GM18499 (cell line): ENCODE data around the gene CAMSAP1.

ENCODE experiments used
- ATAC-seq: cut with Tn5 transposase; IDR thresholded peaks from one replicate; pipeline ENCODE4 v1.9.1; 2021; ENCODE audit warnings: moderate number of reproducible peaks; ENCODE audit not compliant: insufficient read depth, unreplicated experiment

The CAMSAP1 gene

DNA sequence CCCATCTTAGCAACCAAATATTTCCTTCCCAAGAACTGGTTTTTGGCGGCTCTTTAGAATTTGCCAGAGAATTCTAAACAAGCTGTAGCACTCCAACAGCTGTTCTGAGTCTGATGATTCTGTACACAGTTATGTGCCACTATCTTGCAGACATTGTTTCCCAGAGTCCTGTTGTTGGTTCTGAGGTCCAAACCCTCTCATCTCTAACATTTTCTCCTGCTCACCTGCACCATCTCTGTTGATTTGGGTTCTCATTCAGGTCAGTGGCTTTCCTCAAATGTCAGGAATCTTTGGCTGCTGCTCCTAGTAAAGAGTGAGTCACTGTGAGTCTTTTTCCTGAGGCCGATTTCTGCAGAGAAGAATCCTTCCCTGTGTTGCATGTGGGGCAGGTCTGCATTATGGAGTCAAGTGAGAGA lies 50.0 kb downstream of the CAMSAP1 start:
- no peak for ATAC-seq

DNA sequence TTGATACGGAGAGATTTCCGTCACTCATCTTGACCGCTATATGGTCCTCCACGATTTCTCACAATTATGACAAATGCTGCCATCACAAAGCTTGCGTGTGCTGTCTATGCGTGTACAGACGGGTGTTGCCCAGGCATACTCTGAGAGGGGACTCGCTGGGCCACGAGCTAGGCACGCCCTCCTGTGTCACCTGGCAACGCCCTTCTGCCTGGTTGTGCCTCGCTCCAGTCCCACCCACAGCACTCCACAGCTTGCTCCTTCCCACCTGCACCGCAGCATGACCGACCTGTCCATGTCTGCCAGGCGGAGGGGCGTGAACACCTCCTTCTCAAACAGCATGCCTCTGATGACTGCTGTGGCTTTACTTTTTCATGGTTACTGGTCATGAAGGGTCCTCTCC lies 55.6 kb downstream of the CAMSAP1 start:
- no peak for ATAC-seq

DNA sequence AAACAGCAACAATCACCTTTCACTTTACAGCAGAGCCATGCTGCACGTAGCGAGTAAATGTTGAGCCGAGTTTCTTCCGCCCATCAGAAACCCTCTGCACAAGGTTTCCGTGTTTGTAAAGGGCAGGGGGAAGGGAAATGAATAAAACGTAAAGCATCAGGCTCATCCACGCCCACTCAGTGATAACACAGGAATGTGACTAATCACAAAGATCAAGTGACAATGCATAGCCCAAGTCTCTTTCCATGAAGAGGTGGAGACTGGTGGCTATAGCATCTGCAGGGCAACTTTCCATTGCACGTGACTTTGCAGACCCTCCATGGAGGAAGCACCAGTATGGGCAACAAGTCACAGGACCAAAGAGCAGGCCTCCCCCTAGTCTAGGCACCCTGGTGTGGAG lies 56.6 kb downstream of the CAMSAP1 start:
- ATAC-seq = no peak

DNA sequence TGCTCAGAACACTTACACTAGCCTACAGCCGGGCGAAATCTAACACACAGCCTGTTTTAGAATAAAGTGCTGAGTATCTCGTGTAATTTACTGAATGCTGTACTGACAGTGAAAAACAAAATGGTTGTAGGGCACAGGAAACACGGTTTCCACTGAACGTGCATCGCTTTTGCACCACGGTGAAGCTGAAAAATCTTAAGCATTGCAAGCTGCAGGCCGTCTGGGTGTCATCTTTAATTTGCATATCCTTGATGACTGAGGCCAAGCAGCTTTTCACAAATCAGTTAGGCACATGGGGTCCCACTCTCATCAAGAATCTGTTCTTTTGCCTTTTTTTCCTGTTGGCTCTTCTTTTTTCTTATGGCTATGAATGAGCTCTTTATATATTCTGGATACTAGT lies 58.2 kb downstream of the CAMSAP1 start:
- ATAC-seq = no peak

DNA sequence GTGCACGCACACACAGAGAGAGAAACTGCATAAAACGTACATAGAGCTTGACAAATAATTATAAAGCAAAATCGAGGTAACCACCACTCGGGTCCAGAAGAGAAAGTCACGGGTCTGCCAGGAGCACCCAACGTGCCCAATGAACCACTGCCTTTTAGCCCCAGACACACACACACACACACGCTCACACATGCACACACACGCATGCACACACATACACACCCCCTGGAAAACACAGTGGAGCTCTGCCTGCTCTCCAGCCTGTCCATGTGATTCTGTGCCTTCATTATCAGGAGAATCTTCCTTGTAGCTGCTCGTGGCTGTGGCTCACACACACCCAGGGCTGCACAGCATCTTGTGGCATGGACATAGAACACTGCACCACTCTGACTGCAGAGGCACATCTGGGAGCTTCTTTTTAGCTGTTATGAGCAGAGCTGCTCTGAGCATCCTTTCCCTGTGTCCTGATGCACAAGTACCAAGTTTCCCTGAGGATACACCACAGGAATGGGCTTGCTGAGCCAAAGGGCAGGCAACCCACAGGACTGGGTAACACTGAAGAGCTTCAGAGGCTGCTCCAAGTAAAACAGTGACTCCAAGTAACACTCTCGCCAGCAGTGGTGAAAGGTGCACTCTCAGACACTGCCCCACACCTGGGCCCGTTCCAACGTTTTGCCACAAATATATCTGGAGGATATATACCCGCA lies 58.9 kb downstream of the CAMSAP1 start:
- no peak for ATAC-seq

DNA sequence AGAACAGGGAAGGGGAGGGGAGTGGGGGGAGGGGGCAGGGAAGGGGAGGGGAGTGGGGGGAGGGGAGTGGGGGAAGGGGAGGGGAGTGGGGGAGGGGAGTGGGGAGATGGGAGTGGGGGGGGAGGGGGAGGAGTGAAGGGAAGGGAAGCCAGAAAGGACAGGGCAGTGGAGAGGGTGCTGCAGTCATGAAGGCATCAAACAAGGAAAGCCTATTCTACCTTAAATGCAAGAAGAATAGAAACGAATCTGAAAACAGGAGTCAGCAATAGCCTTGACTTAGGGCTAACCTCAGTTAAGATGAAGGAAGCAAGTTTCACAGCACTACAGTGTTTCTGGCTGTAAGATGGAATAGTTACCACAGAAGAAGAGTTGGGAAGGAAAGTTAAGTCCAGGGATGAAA lies 59.5 kb downstream of the CAMSAP1 start:
- ATAC-seq = no peak

DNA sequence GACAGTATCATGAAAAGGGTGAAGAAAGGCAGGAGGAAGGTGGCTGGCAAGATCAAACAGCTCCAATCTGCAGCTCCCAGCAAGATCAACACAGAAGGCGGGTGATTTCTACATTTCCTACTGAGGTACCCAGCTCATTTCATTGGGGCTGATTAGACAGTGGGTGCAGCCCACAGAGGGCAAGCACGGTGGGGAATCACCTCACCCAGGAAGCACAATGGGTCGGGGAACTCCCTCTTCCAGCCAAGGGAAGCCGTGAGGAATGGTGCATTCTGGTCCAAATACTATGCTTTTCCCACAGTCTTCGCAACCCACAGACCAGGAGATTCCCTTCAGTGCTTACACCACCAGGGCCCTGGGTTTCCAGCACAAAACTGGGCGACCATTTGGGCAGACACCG lies 66.8 kb downstream of the CAMSAP1 start:
- ATAC-seq = no peak

DNA sequence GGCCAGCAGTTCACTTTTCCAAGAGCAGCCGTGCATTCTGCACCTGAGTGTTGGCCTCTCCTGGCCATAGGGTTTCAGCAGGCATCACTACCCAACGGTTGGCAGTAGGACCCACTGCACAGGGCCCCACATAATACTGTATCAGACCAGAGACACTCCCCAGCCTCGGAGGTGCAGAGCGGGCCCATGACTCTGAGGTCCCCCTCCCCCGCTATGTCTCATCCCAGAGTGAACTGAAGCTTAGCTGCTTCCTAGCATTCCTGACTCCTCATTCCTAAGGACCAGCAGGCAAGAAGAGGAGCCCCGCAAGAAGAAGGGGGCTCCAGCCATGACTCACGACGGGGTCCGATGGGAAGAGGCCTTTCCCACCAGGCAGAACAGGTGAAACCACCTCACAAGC lies 67.2 kb downstream of the CAMSAP1 start:
- no peak for ATAC-seq

DNA sequence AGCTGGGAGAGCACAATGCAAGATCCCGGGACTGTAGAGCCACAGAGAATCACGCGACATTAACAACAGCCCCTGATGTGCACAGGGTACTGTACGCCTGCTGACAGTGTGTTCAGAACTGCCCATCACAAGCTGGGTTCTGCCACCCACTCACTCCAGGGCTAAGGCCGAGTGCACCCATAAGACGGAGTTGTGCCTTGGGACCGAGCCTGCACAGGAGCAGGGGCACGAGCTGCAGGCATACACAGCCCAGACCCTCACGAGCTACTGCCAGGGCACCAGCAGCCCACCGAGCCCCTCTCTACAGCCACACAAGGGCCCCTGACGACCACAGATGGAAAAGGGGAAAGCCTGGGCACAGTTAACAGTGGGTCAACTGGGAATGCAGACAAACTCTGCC lies 67.8 kb downstream of the CAMSAP1 start:
- no peak for ATAC-seq

DNA sequence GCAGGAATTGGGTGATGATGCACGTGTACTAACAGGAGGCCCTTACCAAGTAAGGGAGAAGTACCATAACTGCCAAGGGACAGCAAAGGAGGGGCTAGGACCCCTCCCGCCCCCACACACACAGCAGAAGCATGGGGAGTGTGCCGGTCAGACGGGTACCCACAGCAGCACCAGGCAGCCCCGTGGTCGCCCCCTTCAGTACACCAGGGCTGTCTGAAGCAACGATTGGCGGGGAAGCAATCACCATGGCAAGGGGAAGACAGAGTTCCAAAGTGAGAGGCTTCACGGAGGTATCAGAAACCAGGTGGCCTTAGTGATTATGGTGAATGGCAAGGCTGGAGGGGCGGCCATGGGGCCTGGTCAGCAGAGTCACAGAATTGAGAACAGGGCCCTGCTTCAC lies 72.2 kb downstream of the CAMSAP1 start:
- no peak for ATAC-seq

DNA sequence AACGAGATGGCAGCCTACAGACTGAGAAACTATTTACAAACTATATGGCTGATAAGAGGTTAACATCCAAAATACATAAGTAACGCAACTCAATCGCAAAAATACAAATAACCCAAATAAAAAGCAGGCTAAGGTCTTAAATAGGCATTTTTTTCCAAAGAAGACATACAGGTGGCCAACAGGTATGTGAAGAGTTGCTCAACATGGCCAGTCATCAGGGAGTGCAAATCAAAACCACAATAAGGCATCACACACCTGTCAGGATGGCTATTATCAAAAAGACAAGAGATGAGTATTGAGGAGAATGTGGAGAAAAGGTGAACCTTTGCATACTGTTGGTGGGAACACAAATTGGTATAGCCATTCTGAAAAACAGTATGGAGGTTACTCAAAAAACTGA lies 73.5 kb downstream of the CAMSAP1 start:
- no peak for ATAC-seq

DNA sequence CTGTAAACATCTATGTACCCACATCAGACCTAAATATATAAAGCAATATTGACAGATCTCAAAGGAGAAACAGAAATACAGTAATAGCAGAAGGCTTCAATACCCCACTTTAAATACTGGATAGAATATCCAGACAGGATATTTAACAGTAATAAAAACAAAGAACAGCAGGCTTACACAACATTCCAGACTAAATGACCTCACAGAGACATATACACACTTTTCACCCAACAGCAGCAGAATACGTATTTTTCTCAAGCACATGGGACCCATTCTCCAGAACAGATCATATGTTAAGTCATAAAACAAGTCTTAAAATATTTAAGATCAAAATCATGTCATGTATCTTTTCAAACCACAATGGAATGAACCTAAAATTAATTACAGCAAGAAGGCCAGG lies 76.8 kb downstream of the CAMSAP1 start:
- ATAC-seq = no peak

DNA sequence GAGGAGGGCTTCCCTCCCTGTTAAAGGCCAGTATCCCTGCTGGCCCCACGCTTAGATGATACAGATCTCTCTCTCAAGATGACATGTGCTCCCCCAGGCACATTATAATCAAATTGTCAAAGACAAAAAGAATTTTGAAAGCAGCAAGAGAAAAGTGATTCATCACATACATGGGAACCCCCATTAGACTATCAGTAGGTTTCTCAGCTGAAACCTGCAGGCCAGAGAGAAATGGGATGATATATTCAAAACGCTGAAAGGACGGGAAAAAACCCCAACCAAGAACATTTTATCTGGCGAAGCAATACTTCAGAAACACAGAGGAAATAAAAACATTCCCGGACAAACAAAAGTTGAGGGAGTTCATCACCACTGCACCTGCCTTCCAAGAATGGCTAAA lies 78.7 kb downstream of the CAMSAP1 start:
- no peak for ATAC-seq

DNA sequence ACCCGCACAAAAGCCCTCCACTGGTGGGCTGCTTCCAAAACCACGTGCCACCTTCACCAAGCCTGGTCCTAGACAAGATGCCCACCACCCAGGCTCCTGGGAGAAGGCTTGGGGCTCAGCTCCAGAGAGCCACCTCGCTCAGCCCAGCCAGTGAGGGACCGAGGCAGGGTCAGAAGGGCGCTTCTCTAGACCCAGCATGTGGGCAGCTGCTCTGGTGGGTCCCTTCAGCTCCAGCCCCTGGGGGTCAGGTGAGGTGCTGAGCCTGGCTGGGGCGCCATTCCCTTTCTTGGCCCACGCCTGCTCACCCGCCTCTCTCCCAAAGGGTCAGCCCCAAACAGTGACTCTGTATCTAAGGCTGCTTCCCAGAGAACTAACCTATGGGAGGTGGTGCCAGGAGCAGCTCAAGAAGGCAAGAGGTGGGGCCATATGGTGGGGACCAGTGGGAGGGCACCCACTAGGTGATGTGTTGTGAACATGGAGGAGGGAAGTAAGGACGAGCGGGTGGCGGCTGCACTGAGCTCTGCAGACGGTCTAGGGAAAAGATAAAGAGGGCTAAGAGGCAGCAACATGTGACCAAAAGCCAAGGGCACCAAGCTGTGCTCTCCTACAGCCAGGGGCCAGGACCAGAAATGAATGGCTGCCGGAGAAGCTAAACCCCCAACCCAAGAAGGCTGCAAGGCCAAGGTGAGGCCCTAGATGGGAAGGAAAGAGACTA lies 79.3 kb downstream of the CAMSAP1 start:
- ATAC-seq = no peak

DNA sequence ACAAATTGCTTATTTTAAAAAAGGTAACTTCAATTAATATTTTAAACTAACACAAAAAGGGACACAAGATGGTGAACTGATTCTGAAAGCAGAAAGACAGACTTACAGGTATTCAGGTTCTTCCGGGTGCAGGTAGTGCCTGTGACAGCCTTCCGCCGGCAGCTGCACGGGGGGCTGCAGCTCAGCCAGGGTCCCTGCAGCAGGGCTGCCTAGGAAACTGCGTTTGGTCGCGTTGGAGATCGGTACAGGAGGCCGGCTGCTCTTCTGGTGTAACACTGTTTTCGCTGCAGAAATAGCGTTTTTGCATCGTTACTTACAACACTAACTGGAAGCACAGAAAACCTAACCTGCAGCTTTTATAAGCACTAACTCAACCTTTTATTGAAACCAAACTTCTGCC lies 80.0 kb downstream of the CAMSAP1 start:
- ATAC-seq = no peak

DNA sequence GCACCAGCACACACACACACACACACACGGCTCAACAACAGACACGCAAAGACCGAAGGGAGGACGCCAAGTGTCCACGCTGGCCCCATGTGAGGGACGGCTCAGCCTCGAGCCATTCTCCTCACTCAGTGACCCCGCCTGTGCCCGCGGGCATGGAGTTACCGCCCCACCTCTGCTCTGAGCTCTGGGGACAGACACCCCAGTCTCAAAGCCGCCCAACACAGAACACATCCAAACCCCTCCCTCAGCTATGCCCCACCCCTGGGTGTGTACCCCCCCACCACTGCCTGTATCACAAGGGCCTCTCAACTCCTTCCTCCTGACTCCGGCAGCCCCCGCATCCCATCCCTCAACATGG lies 81.2 kb downstream of the CAMSAP1 start:
- ATAC-seq = no peak

DNA sequence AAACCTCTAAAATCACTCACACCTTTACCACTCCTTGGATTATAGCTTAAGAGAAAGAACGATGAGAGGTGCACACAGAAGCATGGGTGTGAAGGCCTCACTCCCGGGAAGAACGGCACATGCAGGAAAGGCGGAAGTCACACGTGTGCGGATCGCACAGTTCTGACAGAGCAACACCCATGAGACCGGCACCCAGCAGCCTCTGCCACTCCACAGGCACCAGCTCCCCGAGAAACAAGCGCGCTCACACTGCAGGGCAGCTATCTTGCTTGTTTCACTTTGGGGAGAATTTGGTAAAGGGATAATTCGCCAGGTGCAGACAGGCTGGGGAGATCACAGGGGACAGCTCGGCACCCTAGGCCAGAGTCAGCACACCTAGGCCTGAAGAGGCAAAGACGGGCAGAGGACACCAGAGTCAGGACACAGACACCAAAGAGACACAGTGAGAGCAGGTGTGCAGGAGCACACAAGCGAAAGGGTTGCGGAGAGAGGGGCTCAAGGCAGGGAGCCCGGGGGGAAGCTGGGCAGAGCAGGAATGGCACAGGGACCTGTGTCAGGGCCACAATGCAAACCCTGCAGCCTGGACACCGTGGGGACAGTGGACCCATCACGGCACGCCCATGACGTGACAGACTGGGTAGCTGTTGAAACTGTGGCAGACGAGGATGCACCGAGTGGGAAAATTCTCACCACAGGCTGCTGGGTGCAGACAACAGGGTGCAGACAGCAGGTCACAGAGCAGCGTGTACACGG lies 81.7 kb downstream of the CAMSAP1 start:
- no peak for ATAC-seq

DNA sequence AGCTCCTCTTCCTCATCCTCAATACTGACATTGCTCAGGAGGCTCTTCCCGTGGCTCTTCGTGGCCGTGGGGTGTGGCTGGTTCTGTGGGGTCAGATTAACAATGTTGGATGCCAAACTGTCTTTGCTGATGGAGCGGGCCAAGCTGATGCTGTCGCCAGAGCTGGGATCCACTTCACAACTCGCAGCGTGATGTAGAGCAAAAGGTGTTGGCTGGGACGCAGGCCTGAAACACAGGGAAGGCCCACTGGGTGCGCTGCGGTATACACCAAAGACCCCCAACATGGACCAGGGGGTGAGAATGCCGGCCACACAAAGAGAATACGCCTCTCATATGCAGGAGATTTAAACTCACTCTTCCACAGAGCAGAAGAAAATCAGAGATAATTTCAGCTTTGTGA lies 84.3 kb downstream of the CAMSAP1 start:
- no peak for ATAC-seq

DNA sequence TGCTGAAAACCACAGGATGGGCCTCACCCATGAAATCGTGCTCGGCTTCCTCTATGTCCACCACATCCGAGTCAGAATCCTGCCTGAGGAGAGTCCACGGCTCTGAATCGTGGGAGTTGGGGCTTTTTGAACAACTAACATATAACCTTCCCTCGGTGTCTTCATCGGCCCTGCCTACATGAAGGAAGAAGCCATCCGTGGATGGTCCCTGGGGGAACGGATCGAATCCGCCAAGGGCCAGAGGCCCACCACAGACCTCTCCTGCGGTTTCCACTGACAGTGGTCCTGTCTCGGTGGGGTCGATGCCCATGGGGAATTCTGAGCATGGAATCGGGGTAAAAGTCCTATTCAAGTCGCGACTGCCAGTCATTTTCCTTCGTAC lies 85.0 kb downstream of the CAMSAP1 start:
- ATAC-seq = no peak

DNA sequence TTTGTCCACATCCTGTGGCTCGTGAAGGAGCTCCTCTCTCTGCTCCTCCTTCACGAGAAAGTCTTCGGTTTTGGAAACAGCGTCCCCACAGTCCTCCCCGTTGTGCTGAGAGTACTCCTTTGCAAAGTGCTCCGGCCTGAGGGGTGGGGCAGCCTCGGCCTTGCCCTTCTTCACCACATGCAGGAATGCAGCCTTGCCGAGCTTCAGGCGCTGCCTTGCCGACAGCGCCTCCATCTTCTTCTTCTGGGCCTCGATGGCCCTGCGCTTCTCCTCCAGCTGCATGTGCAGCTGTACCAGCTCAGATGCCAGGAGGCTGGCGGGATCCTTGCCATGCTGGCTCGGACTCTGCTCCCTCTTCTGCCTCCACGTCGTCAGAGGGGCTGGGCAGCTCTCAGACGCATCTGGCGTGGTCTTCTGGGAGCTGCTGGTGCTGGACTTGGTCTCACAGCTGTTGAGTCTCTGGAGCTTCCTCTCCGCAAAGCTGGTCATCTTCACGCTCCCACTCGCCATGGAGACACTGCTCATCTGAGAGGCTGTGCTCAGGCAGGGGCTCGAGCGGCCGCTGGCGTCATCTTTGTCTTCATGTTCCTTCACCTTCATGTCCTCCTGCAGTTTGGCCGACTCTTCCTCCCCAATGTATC lies 85.5 kb downstream of the CAMSAP1 start:
- ATAC-seq = no peak

DNA sequence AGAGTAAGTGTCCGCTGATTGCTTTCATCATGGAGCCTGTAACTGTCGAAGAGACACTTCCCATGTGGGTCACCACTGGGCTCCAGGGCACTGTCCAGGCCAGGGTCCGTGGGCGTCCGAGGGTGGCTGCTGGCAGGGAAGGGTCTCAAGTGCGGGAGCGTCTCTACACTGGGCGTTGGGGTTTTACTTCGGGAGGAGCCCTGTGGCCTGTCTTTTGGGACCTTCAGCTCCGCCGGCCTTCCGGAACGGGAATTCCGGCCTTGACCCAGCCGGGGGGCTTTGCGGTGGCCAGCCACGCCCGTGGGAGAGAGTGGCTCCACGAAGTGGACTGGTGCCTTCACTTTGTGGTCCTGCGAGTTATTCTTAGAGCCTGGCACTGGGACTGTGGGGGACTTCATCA lies 86.2 kb downstream of the CAMSAP1 start:
- ATAC-seq = no peak
